Breast epithelium (tissue), 4 donors: ENCODE data around the gene RAP1GAP2. TPM values are rescaled to one million over a fixed set of nuclear protein-coding genes. Genes with fewer than 3 reads are reported as not detected.

ENCODE experiments used
- DNase-seq, 2 donors: peaks; one replicate each; pipeline ENCODE4 v3.0.0-alpha.2; 2019; ENCODE audit warnings: low spot score in 2 of 2
- H3K27ac ChIP-seq, 2 donors: fragments of 200-600 bp; sonication (generic) in 1 of 2; one replicate each; pipeline ENCODE4 v1.5.1; 2016 to 2019; ENCODE audit warnings: mild to moderate bottlenecking in 1 of 2
- H3K27me3 ChIP-seq, 2 donors: fragments of 200-600 bp; sonication (generic) in 1 of 2; one replicate each; pipeline versions ENCODE4 v1.5.1 to v1.6.0; 2017 to 2019; ENCODE audit warnings: control low read depth in 1 of 2, mild to moderate bottlenecking in 1 of 2
- H3K36me3 ChIP-seq: fragments of 200-600 bp; one replicate; pipeline ENCODE4 v1.5.1; 2019
- H3K4me1 ChIP-seq, 2 donors: fragments of 200-600 bp; sonication (generic); one replicate each; pipeline ENCODE4 v1.5.1; 2016 to 2019; ENCODE audit warnings: control low read depth in 1 of 2
- H3K4me3 ChIP-seq, 3 donors: fragments of 200-600 bp; sonication (generic); 1 replicate in 2 of 3; 2 replicates in 1 of 3; pipeline ENCODE4 v1.5.1; 2016 to 2019; ENCODE audit warnings: mild to moderate bottlenecking in 3 of 3, moderate library complexity in 2 of 3
- H3K9me3 ChIP-seq, 2 donors: fragments of 200-600 bp; sonication (generic) in 1 of 2; one replicate each; pipeline ENCODE4 v1.5.1; 2016 to 2019; ENCODE audit warnings: control low read depth in 1 of 2
- POLR2A ChIP-seq: fragments of 450-650 bp; IDR thresholded peaks from one replicate; pipeline ENCODE4 v1.6.1; 2016; ENCODE audit warnings: antibody characterized with exemption, mild to moderate bottlenecking, moderate library complexity
- POLR2AphosphoS5 ChIP-seq, 3 donors: sonication (generic); formaldehyde crosslinking; IDR thresholded peaks; one replicate each; pipeline ENCODE4 v1.6.1; 2017; ENCODE audit warnings: antibody characterized with exemption in 3 of 3
- intact Hi-C: fragments of 100-400 bp; cut with DNase I; formaldehyde crosslinking; loops from one replicate; pipeline ENCODE4 v1.15.1; 2023; ENCODE audit warnings: low total_unique reads
- total RNA-seq, 3 donors: library from RNA; depleted of rRNA; stranded (reverse); fragments of >200 nt; gene quantifications; one replicate each; pipeline ENCODE4 v1.1.0, GENCODE V29; 2016
- TF ChIP-seq, protein P1 (sequence below), 3 donors: fragments of 450-650 bp; IDR thresholded peaks; one replicate each; pipeline ENCODE4 v1.5.1; 2016 to 2017; ENCODE audit warnings: antibody characterized with exemption in 3 of 3, mild to moderate bottlenecking in 3 of 3, moderate library complexity in 3 of 3

The RAP1GAP2 gene
- total RNA-seq, 3 donors from 2014 or later = 5.3 to 23.4 (median 10.8) TPM

DNA sequence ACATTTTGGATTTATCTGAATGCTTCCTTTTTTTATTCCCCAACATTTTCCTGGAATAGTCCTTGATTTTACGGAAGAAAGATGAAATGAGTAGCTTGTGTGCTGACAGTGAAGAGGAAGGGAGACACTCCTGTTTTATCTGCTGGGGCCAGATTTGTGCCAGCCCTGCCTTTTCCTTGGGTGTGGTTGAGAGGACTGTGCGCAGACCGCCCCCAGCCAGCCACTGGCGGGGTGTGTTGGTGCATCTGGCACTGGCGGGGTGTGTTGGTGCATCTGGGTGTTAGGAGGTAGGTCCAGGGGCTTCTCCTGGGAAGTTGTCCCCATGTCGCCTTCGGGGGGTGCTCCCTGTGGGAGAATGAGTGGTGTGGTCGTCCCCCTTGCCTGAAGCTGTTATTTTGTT lies 39.5 kb downstream of the RAP1GAP2 start:
- Histone ChIP-seq H3K9me3 (no peaks in the 10 kb centered on the region), H3K27me3 (no peaks in the 10 kb centered on the region), H3K36me3 (no peaks in the 10 kb centered on the region), H3K4me1 (no peaks in the 10 kb centered on the region), H3K4me3 (no peak overlapping the region), H3K27ac (no peak overlapping the region)
- TF ChIP-seq, protein P1, sequence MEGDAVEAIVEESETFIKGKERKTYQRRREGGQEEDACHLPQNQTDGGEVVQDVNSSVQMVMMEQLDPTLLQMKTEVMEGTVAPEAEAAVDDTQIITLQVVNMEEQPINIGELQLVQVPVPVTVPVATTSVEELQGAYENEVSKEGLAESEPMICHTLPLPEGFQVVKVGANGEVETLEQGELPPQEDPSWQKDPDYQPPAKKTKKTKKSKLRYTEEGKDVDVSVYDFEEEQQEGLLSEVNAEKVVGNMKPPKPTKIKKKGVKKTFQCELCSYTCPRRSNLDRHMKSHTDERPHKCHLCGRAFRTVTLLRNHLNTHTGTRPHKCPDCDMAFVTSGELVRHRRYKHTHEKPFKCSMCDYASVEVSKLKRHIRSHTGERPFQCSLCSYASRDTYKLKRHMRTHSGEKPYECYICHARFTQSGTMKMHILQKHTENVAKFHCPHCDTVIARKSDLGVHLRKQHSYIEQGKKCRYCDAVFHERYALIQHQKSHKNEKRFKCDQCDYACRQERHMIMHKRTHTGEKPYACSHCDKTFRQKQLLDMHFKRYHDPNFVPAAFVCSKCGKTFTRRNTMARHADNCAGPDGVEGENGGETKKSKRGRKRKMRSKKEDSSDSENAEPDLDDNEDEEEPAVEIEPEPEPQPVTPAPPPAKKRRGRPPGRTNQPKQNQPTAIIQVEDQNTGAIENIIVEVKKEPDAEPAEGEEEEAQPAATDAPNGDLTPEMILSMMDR (IDR thresholded peaks at IDR 0.05) = no peak
- TF ChIP-seq POLR2A (no peak), POLR2AphosphoS5 (IDR thresholded peaks at IDR 0.05) (no peak)
- intact Hi-C loops = no loop called here
- DNase-seq = no peak

DNA sequence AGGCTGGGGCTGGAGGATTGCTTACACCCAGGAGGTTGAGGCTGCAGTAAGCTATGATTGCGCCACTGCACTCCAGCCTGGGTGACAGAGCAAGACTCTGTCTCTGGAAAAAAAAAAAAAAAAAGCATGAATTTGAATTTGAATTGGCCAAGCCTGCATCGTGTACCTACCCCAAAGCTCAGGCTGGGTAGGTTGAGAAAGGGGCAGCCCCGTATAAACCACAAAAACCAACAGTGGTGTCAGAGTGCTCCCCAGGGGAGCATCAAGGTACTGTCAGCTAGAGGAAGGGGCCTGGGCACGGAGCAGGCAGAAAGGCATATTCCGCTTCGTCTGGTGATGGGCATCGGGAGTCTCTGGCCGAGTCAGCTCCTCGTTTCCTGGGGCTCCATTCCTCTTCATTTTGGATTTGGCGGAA lies 40.9 kb downstream of the RAP1GAP2 start:
- H3K27me3 ChIP-seq = no peaks in the 10 kb centered on the region
- no peak overlapping the region for H3K27ac ChIP-seq
- no peak for DNase-seq
- TF ChIP-seq, protein P1 (IDR thresholded peaks at IDR 0.05) = no peak
- no peak for TF ChIP-seq POLR2A
- no peak for TF ChIP-seq POLR2AphosphoS5 (IDR thresholded peaks at IDR 0.05)
- H3K9me3 ChIP-seq = no peaks in the 10 kb centered on the region
- no peaks in the 10 kb centered on the region for H3K4me1 ChIP-seq
- no peaks in the 10 kb centered on the region for H3K36me3 ChIP-seq
- intact Hi-C loops = no loop called here
- no peak overlapping the region for H3K4me3 ChIP-seq

DNA sequence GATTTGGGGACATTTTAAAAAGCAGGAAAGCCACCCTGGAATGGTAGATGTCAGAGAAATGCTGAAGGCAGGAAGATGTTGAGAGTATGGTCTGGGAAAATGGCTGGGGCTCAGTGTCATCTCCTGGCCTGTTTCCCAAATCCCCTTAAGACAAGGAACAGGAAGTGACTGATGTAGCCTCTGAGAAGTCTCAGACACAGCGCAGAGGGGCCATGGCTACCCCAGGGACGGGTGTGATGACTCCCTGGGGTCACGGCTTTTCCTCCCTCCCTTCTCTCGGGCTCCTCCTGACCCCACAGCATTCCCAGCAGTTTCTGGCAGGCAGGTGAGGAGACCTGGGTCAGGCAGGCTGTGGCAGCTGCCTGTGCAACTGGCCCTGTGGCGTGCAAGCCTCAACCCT lies 45.4 kb downstream of the RAP1GAP2 start:
- Histone ChIP-seq H3K4me3 (no peak overlapping the region), H3K27me3 (no peaks in the 10 kb centered on the region), H3K9me3 (no peaks in the 10 kb centered on the region), H3K27ac (no peak overlapping the region), H3K36me3 (no peaks in the 10 kb centered on the region), H3K4me1 (no peaks in the 10 kb centered on the region)
- DNase-seq = no peak
- TF ChIP-seq POLR2AphosphoS5 (IDR thresholded peaks at IDR 0.05) (no peak), POLR2A (no peak)
- TF ChIP-seq, protein P1 (IDR thresholded peaks at IDR 0.05) = no peak
- intact Hi-C loops = no loop called here

DNA sequence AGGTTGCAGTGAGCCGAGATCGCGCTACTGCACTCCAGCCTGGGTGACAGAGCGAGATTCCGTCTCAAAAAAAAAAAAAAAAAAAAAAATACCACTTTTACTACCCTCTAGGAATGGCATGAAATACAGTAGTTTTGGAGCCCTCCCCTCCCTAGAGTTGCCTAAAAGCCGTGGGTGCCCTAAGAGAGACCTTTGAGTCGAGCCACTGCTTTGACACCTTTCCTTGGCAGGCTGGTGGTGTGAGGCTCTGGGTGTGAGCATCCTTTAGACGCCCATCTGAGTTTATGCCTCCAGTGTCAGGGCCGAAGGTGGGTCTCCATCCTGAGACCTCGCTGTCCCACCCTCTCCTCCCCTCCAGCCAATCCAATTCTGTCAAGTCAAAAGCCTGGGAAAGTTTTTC lies 46.2 kb downstream of the RAP1GAP2 start:
- intact Hi-C loops = no loop called here
- no peak overlapping the region for H3K27ac ChIP-seq
- TF ChIP-seq POLR2A (no peak), POLR2AphosphoS5 (IDR thresholded peaks at IDR 0.05) (no peak)
- TF ChIP-seq, protein P1 (IDR thresholded peaks at IDR 0.05) = no peak

DNA sequence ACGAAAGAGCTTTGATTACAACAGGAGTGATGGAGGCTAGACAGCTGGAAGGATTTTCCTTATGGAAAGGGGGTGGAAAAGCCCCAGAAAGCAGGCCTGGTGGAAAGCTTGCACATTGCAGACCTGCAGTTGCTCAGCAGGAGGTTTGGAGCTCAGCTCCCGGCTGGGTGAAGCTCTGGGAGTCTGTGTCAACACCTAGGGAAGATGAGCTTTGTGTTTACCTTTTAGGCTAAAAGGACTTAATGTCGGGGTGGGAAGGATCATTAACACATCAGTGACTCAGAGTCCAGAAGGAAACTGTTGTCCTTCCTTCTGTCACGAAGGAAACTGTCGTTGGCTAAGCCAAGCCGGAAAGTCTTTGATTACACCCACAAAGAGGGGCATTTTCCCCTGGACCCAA lies 48.2 kb downstream of the RAP1GAP2 start:
- Histone ChIP-seq H3K9me3 (no peaks in the 10 kb centered on the region), H3K36me3 (no peaks in the 10 kb centered on the region), H3K4me1 (no peaks in the 10 kb centered on the region), H3K4me3 (no peak overlapping the region), H3K27me3 (no peaks in the 10 kb centered on the region), H3K27ac (no peak overlapping the region)
- intact Hi-C loops = no loop called here
- no peak for DNase-seq
- TF ChIP-seq POLR2AphosphoS5 (IDR thresholded peaks at IDR 0.05) = no peak
- no peak for TF ChIP-seq POLR2A
- TF ChIP-seq, protein P1 (IDR thresholded peaks at IDR 0.05) = no peak

More for the DNA sequence above, 46.2 kb downstream of the RAP1GAP2 start:
- no peaks in the 10 kb centered on the region for H3K4me1 ChIP-seq
- H3K9me3 ChIP-seq = no peaks in the 10 kb centered on the region
- no peaks in the 10 kb centered on the region for H3K27me3 ChIP-seq
- H3K36me3 ChIP-seq = no peaks in the 10 kb centered on the region
- no peak overlapping the region for H3K4me3 ChIP-seq
- no peak for DNase-seq
